Raji (cell line): ENCODE data around the gene EIF3F.

Experiments
- POLR2A ChIP-seq: IDR thresholded peaks from 2 replicates; pipeline ENCODE4 v1.6.1; 2011; ENCODE audit warnings: low read depth, low read length, control low read depth; ENCODE audit not compliant: insufficient read depth

Gene EIF3F

GRCh38 chr11:8016440-8016839 is 29.3 kb downstream of the EIF3F start:
- no peak for TF ChIP-seq POLR2A

- TF ChIP-seq POLR2A: no peak
These were observed 29.9 kb downstream of the EIF3F start for GRCh38 chr11:8017071-8017470.

GRCh38 chr11:8017894-8018483 is 30.9 kb downstream of the EIF3F start:
- no peak for TF ChIP-seq POLR2A

GRCh38 chr11:8018484-8019313 is 31.6 kb downstream of the EIF3F start:
- TF ChIP-seq POLR2A: no peak

- TF ChIP-seq POLR2A: no peak
These were observed 32.4 kb downstream of the EIF3F start for GRCh38 chr11:8019314-8020243.

GRCh38 chr11:8020244-8020597 is 33.1 kb downstream of the EIF3F start:
- TF ChIP-seq POLR2A: no peak

- TF ChIP-seq POLR2A: no peak
These were observed 34.8 kb downstream of the EIF3F start for GRCh38 chr11:8021920-8022319.

- no peak for TF ChIP-seq POLR2A
These were observed 35.7 kb downstream of the EIF3F start for GRCh38 chr11:8022876-8023275.

- TF ChIP-seq POLR2A: no peak
These were observed 36.9 kb downstream of the EIF3F start for GRCh38 chr11:8023831-8024555.

- TF ChIP-seq POLR2A: no peak
These were observed 38.0 kb downstream of the EIF3F start for GRCh38 chr11:8025123-8025522.

- TF ChIP-seq POLR2A: no peak
These were observed 38.7 kb downstream of the EIF3F start for GRCh38 chr11:8025816-8026215.

GRCh38 chr11:8026982-8027381 is 39.8 kb downstream of the EIF3F start:
- TF ChIP-seq POLR2A: no peak

- no peak for TF ChIP-seq POLR2A
These were observed 41.6 kb downstream of the EIF3F start for GRCh38 chr11:8028766-8029165.

- no peak for TF ChIP-seq POLR2A
These were observed 43.5 kb downstream of the EIF3F start for GRCh38 chr11:8030526-8031247.

- no peak for TF ChIP-seq POLR2A
These were observed 44.3 kb downstream of the EIF3F start for GRCh38 chr11:8031248-8032115.
